Amniotic epithelial cell (primary cell): ENCODE results near the gene KRT81.
"Not testable (repeated sequence)": the region's sequence is repeated elsewhere in the genome, so short reads cannot be mapped to it uniquely, and the experiment has no call there.

Experiments used
- DNase-seq: peaks from one replicate; pipeline ENCODE4 v3.0.0-alpha.2; 2010; ENCODE audit warnings: low read depth

Gene KRT81

DNA sequence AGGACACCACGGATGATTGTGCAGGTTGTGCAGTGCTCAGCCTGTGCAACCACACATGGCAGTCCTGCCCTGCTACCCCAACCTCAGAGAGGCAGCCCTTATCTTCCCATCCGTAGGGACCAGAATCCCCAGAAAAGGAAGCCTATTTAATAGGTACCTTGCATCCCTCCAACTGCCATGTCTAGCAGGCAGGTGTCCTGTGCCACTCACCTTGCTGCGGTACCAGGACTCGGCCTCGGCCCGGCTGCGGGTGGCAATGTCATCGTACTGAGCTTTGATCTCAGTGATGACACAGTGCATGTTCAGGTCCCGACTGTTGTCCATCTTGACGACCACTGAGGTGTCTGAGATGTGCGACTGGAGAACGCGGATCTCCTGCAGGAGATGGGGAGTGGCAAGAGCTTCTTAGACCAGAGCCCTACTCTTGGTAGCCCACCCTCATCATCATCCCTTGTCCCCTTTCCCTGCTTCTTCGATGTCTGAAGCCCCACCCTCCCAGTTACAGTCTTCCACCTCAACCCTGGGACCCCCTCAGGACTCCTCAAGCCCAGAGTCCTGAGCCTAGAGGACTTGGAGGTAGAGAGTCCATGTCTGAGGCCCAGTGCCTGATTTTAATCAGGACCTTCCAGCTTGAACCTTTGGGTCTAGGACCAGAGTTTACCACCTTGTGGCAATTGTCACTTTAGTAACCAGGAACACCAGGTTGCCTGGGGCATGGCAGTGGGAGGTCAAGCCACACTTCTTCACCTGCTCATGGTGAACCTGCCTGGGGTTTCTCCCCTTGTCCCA lies 37.7 kb downstream of the KRT81 start:
- no peak for DNase-seq

DNA sequence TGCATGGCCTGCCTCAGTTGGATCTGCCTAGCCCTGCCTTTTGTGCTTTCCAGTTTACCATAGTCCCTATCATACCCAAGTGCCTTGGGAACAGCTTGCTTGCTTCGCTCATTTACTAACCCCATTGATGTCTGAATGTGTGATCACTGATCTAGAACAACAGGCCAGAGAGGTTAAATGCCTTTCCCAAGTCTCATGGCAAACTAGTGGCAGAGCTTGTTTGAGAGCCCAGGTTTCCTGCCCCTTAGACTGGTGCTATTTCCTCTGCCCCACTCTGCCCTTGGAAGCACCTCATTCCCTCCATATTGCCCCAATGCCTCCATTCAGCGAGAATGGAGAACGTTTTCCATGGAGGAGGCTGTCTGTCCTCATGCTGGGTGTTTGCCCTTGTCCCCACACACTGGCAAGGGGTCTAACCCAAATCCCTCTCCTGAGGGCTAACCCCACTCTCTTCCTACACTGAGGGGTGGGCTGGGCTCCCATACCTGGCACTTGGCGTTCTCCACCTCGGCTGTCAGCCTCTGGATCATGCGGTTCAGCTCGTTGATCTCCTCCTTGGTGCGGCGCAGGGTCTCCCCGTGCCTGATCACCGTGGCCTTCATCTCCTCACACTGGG lies 38.5 kb downstream of the KRT81 start:
- no peak for DNase-seq

GRCh38 chr12:52252175-52252615 lies 39.1 kb downstream of the KRT81 start:
- not testable (repeated sequence) for DNase-seq

DNA sequence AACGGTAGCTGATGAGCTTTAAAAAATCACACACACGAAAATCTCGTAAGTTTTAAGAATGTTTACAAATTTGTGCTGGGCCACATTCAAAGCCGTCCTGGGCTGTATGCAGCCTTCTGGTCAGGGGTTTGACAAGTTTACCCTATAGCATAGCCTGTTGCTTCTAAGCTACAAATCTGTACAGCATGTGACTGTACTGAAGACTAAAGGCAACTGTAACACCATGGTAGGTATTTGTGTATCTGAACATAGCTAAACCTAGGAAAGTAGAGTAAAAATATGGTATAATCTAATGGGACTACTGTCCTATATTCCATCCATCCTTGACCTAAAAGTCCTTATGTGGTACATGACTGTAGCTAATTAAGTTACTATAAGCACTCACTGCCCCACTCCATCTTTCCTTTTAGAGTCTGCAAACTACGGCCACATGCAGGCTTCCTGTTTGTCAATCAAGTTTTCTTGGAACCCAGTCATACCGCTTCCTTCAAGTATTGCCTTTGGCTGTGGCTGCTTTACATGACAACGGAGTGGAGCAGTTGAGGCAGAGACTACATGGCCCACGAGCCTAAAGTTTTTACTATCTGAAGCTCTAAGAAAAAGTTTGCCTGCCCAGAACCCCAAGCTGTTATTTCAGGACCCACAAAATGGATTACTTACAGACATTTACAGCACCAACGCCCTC lies 39.8 kb downstream of the KRT81 start:
- no peak for DNase-seq

GRCh38 chr12:52250048-52250990 lies 41.0 kb downstream of the KRT81 start:
- DNase-seq, result no peak

- DNase-seq, result no peak
Measured at GRCh38 chr12:52249511-52250047, 41.8 kb downstream of the KRT81 start.

DNA sequence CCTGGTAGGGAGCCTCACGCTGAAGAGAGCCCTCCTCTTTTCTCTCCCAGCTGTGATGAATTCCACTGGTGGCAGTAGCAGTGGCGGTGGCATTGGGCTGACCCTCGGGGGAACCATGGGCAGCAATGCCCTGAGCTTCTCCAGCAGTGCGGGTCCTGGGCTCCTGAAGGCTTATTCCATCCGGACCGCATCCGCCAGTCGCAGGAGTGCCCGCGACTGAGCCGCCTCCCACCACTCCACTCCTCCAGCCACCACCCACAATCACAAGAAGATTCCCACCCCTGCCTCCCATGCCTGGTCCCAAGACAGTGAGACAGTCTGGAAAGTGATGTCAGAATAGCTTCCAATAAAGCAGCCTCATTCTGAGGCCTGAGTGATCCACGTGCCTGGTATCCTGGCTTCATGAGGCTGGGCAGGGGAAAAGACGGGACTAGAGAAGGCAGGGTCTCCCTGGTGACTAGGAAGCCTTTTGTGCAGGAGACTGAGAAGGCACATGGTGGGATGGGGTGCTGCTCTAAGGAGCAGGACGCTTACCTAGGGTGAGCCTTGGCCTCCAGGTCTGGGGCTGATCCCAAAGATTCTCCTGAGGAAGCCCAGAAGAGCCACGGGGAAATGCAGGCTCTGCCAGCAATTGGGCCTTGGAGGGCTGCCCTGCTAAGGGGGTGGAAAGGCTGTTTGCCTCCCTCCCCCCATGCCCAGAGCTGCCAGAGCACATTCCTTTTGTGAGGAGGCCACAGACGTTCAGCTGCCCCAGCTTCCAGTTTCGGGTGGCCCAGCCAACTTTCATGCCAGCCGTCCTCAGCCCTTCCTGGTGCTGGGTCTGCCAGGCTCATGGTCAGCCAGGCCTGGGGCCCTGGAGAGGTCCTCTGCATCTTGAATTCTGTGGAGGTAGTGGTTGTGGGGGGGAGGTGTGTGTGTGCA lies 42.5 kb downstream of the KRT81 start:
- DNase-seq, result no peak

GRCh38 chr12:52247622-52248540 lies 43.5 kb downstream of the KRT81 start:
- DNase-seq, result no peak

GRCh38 chr12:52246720-52247621 lies 44.4 kb downstream of the KRT81 start:
- DNase-seq, result no peak

DNA sequence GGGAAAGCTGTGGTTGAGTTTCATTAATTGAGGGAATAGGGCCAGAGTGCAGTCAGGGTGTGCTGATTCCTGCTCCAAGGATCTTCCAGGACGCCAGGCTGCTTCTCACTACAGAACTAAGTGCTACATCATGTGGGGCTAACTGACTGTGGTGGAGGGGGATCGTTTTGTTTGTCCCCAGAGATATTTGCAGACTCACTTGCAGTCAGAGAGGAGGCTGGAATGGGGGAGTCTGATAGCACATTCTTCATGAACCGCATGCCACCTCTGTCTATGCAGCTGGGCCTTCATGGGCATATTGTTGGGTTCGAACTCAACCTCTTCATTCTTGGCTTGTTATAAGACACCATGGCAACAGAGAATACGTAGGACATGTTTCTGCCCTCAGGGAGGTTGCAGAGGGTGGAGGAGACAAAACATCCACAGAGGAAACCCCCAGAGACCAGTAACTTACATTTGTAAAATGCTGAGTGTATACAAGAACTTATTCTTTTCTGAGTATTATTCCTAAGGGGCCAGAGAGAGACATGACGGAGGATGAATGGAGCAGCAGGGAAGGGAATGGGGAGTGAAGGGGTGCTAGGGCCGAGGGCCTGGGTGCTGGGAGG lies 45.3 kb downstream of the KRT81 start:
- DNase-seq, result no peak

GRCh38 chr12:52245259-52245961 lies 45.9 kb downstream of the KRT81 start:
- no peak for DNase-seq

- DNase-seq, result no peak
Measured at GRCh38 chr12:52244615-52244994, 46.7 kb downstream of the KRT81 start.

GRCh38 chr12:52243856-52244614 lies 47.3 kb downstream of the KRT81 start:
- peak; percentile 87 for DNase-seq

- peak; percentile 26 for DNase-seq
Measured at GRCh38 chr12:52243259-52243855, 48.0 kb downstream of the KRT81 start.

GRCh38 chr12:52242442-52243258 lies 48.7 kb downstream of the KRT81 start:
- DNase-seq, result no peak
